Neutrophil (primary cell): ENCODE measurements around the gene FPGT.
A peak's percentile ranks its signal among the peaks of the same experiment; 100 is the strongest.
"Not testable (repeated sequence)": the region's sequence is repeated elsewhere in the genome, so short reads cannot be mapped to it uniquely, and the experiment has no call there.

Experiments
- H3K27ac ChIP-seq: fragments of 200-600 bp; sonication (generic); 2 replicates; pipeline ENCODE4 v1.5.1; 2016; ENCODE audit warnings: mild to moderate bottlenecking, moderate library complexity
- H3K27me3 ChIP-seq: fragments of 200-600 bp; sonication (generic); 2 replicates; pipeline ENCODE4 v1.6.0; 2016; ENCODE audit warnings: mild to moderate bottlenecking
- H3K36me3 ChIP-seq: fragments of 200-600 bp; sonication (generic); 2 replicates; pipeline ENCODE4 v1.5.1; 2017
- H3K4me1 ChIP-seq, 2 experiments: fragments of 200-600 bp in 1 of 2; sonication (generic) in 1 of 2; 1 replicate in 1 of 2; 2 replicates in 1 of 2; pipeline versions ENCODE4 v1.5.1 to v1.6.1; 2013 to 2016; ENCODE audit warnings: low read depth in 1 of 2, low read length in 1 of 2, mild to moderate bottlenecking in 1 of 2, moderate library complexity in 1 of 2; ENCODE audit not compliant: control insufficient read depth in 1 of 2, insufficient read depth in 1 of 2
- H3K4me3 ChIP-seq, 2 experiments: fragments of 200-600 bp in 1 of 2; sonication (generic) in 1 of 2; 1 replicate in 1 of 2; 2 replicates in 1 of 2; pipeline ENCODE4 v1.5.1; 2013 to 2016; ENCODE audit warnings: low read depth in 1 of 2, low read length in 1 of 2, mild to moderate bottlenecking in 1 of 2, moderate library complexity in 1 of 2
- H3K9me3 ChIP-seq: fragments of 200-600 bp; sonication (generic); 2 replicates; pipeline ENCODE4 v1.5.1; 2016
- TF ChIP-seq, protein P1 (sequence below): fragments of 200-600 bp; sonication (generic); IDR thresholded peaks from 2 replicates; pipeline ENCODE4 v1.5.1; 2016; ENCODE audit warnings: antibody characterized with exemption

FPGT gene

GRCh38 chr1:74197657-74198552 is at the start of gene FPGT, which contains the start of gene LRRIQ3:
FPGT (plus strand) TSS chr1:74198242; CDS start chr1:74198279, 37 bp downstream.
LRRIQ3 (minus strand) TSS chr1:74198176; CDS start chr1:74183684, 14,492 bp downstream.
- peaks cover 16% of the 10 kb centered on the region for H3K36me3 ChIP-seq
- H3K27ac ChIP-seq: peak within 1 kb of the TSS; percentile 88
- peaks cover 12% of the 10 kb centered on the region for H3K27me3 ChIP-seq
- H3K4me1 ChIP-seq: peaks cover 22 to 24% of the 10 kb centered on the region in 2 experiments
- TF ChIP-seq, protein P1, sequence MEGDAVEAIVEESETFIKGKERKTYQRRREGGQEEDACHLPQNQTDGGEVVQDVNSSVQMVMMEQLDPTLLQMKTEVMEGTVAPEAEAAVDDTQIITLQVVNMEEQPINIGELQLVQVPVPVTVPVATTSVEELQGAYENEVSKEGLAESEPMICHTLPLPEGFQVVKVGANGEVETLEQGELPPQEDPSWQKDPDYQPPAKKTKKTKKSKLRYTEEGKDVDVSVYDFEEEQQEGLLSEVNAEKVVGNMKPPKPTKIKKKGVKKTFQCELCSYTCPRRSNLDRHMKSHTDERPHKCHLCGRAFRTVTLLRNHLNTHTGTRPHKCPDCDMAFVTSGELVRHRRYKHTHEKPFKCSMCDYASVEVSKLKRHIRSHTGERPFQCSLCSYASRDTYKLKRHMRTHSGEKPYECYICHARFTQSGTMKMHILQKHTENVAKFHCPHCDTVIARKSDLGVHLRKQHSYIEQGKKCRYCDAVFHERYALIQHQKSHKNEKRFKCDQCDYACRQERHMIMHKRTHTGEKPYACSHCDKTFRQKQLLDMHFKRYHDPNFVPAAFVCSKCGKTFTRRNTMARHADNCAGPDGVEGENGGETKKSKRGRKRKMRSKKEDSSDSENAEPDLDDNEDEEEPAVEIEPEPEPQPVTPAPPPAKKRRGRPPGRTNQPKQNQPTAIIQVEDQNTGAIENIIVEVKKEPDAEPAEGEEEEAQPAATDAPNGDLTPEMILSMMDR: no peak
- peak within 1 kb of the TSS; percentile 68 to 75 for H3K4me3 ChIP-seq
- no peaks in the 10 kb centered on the region for H3K9me3 ChIP-seq

DNA sequence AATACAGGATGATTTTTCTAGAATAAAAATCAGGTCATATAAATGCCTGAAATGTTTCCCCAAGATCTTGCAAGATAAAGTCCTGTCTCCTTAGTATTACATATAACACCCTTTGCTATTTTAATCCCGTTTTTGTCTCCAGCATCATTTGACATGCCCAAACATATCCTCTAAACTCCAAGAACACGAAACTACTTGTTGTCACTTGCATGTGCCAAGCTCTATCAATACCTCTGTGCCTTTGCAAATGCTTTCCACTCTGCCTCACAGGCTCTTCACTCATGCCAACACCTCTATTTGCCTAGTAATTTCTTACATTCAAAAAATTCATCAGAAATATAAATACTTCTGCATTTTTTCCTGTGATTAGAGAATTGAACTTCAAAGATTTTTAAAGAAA is 38.0 kb upstream of the FPGT start:
- no peaks in the 10 kb centered on the region for H3K4me1 ChIP-seq
- H3K27me3 ChIP-seq: no peaks in the 10 kb centered on the region
- no peaks in the 10 kb centered on the region for H3K36me3 ChIP-seq
- TF ChIP-seq, protein P1: no peak
- H3K27ac ChIP-seq: no peak overlapping the region
- no peak overlapping the region for H3K4me3 ChIP-seq
- H3K9me3 ChIP-seq: no peaks in the 10 kb centered on the region

DNA sequence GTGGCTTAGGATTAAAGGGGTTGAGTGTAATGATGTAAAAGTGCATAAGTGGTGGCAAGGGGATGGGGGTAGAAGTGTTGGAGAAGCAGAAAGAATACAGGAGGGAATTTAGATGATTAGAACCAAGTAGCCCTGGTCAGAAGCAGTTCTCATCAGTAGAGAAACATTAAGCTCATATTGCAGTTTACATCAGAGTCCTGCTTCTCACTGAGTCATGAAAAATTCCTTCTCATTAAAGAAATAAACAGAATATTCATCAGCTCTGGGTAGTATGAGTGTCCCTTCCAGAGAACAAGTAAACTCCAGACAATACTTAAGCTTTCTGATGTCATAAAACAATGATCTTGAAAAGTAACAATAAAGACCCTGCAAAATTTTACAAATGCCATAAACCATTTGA is 36.5 kb upstream of the FPGT start:
- H3K27me3 ChIP-seq: no peaks in the 10 kb centered on the region
- no peak overlapping the region for H3K4me3 ChIP-seq
- TF ChIP-seq, protein P1: no peak
- no peaks in the 10 kb centered on the region for H3K4me1 ChIP-seq
- no peaks in the 10 kb centered on the region for H3K36me3 ChIP-seq
- H3K9me3 ChIP-seq: no peaks in the 10 kb centered on the region
- no peak overlapping the region for H3K27ac ChIP-seq

- H3K27me3 ChIP-seq: no peaks in the 10 kb centered on the region
- no peaks in the 10 kb centered on the region for H3K36me3 ChIP-seq
- no peak overlapping the region for H3K27ac ChIP-seq
- H3K4me1 ChIP-seq: no peaks in the 10 kb centered on the region
- TF ChIP-seq, protein P1: no peak
- H3K9me3 ChIP-seq: no peaks in the 10 kb centered on the region
- no peak overlapping the region for H3K4me3 ChIP-seq
These were observed 35.7 kb upstream of the FPGT start for GRCh38 chr1:74162333-74162732.

- H3K4me1 ChIP-seq, H3K36me3 ChIP-seq, H3K9me3 ChIP-seq, H3K27me3 ChIP-seq, H3K27ac ChIP-seq, H3K4me3 ChIP-seq: not testable (repeated sequence)
These were observed 23.6 kb upstream of the FPGT start for GRCh38 chr1:74174423-74174822.

- Histone ChIP-seq H3K36me3 (no peaks in the 10 kb centered on the region), H3K9me3 (no peaks in the 10 kb centered on the region), H3K4me1 (no peaks in the 10 kb centered on the region), H3K4me3 (no peak overlapping the region), H3K27me3 (no peaks in the 10 kb centered on the region), H3K27ac (no peak overlapping the region)
- TF ChIP-seq, protein P1: no peak
These were observed 17.6 kb upstream of the FPGT start for GRCh38 chr1:74180490-74180889.
